Ishikawa (cell line): ENCODE measurements around the gene HERC3.

Experiments used
- NFIC ChIP-seq: IDR thresholded peaks from 2 replicates; pipeline ENCODE4 v1.6.1; 2012
- TEAD4 ChIP-seq: IDR thresholded peaks from 2 replicates; pipeline ENCODE4 v1.6.1; 2012

- TF ChIP-seq TEAD4 = no peak
- TF ChIP-seq NFIC = no peak
Observed at GRCh38 chr4:88697588-88698329, 105.5 kb downstream of the HERC3 start, which contains the start of gene NAP1L5.
